Chondrocyte (in vitro differentiated cells): ENCODE data around the gene IDNK. TPM values are rescaled to one million over a fixed set of nuclear protein-coding genes. Genes with fewer than 3 reads are reported as not detected.
"Not testable (repeated sequence)": the region's sequence is repeated elsewhere in the genome, so short reads cannot be mapped to it uniquely, and the experiment has no call there.

Source experiments
- DNase-seq: peaks from one replicate; pipeline ENCODE4 v3.0.0; 2021; ENCODE audit warnings: mixed read lengths, low spot score
- H3K27ac Mint-ChIP-seq: one replicate; pipeline ENCODE4 v1.8.0; 2021; ENCODE audit warnings: mild to moderate bottlenecking, moderate library complexity, mixed read lengths; ENCODE audit not compliant: unreplicated experiment
- H3K27me3 Mint-ChIP-seq: 2 replicates; pipeline ENCODE4 v1.8.0; 2021; ENCODE audit warnings: low read depth, mixed read lengths
- H3K36me3 Mint-ChIP-seq: 2 replicates; pipeline ENCODE4 v1.8.0; 2021; ENCODE audit warnings: low read depth, mixed read lengths
- H3K4me1 Mint-ChIP-seq: 2 replicates; pipeline ENCODE4 v1.8.0; 2021; ENCODE audit warnings: low read depth, mild to moderate bottlenecking, mixed read lengths
- H3K4me3 Mint-ChIP-seq: one replicate; pipeline ENCODE4 v1.8.0; 2021; ENCODE audit warnings: mild to moderate bottlenecking, moderate library complexity, mixed read lengths; ENCODE audit not compliant: unreplicated experiment
- H3K9me3 Mint-ChIP-seq: 2 replicates; pipeline ENCODE4 v1.8.0; 2021; ENCODE audit warnings: low read depth, mixed read lengths
- CTCF ChIP-seq: fragments of 200-600 bp; sonication (generic); IDR thresholded peaks from 2 replicates; pipeline ENCODE4 v1.5.0; 2021; ENCODE audit warnings: antibody characterized with exemption, mild to moderate bottlenecking, moderate library complexity
- total RNA-seq: library from RNA; stranded (reverse); gene quantifications from 3 replicates; pipeline ENCODE4 v1.2.1, GENCODE V29; 2021

The IDNK gene
- total RNA-seq, 1 donor from 2014 or later = 2.3 TPM

DNA sequence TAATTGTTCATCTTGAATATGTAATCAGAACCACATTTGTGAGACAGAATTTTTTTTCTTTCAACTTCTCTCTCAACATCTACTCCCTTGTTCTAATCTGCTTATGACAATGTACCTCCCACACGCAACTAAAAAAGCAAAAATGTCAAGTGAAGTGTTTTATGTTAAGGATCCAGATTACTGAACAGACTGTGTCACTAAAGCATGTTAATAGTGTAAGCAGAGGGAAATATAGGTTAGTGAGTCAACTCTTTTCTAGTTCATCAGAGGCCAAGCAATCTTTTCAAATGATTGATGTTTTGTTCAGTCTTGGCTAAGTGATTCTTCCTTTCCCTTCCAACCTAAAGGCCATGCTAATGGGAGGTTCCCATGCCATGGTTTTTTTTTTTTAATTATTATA is 34.7 kb upstream of the IDNK start:
- Mint-ChIP-seq H3K4me3 (no peak overlapping the region), H3K27me3 (no peaks in the 10 kb centered on the region), H3K36me3 (no peaks in the 10 kb centered on the region), H3K27ac (no peak overlapping the region), H3K4me1 (peaks cover 6% of the 10 kb centered on the region), H3K9me3 (peaks cover 3% of the 10 kb centered on the region)
- no peak for TF ChIP-seq CTCF
- no peak for DNase-seq

DNA sequence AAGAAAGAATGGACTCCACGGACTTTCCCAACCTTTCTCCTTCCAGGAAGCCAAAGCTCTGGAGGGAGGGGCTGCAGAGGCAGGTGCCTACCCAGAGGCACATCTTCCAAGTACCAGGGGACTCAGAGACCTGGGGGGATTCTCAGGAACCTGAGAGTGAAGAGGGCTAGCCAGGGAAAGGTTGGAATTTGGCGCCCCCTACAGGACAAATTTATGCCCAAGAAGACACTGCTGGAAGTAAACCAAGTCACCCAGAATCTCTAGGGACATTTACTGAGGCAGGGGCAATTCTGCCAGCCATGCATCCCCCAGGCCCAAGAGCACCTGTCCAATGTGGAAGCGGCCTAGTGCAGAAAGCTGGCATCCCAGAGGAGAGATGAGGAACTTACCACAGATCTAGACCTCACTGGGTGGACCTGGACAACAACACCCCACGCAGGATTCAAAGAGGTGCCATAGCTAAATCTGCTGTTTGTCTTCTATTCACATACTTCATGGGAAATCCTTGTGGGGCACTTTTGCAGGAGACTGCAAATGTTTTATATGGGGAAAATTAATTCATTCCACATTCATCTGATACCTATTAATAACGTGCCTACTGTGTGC is 25.9 kb upstream of the IDNK start:
- Mint-ChIP-seq H3K4me3 (no peak overlapping the region), H3K27ac (no peak overlapping the region), H3K36me3 (peaks cover 1% of the 10 kb centered on the region), H3K4me1 (no peaks in the 10 kb centered on the region), H3K27me3 (no peaks in the 10 kb centered on the region), H3K9me3 (no peaks in the 10 kb centered on the region)
- DNase-seq = no peak
- peak; percentile 87 for TF ChIP-seq CTCF

- Mint-ChIP-seq H3K9me3 (no peaks in the 10 kb centered on the region), H3K27me3 (no peaks in the 10 kb centered on the region), H3K36me3 (peaks cover 1% of the 10 kb centered on the region), H3K27ac (no peak overlapping the region), H3K4me3 (no peak overlapping the region), H3K4me1 (no peaks in the 10 kb centered on the region)
- TF ChIP-seq CTCF = no peak
- no peak for DNase-seq
These were observed 24.5 kb upstream of the IDNK start for GRCh38 chr9:83598487-83598886.

DNA sequence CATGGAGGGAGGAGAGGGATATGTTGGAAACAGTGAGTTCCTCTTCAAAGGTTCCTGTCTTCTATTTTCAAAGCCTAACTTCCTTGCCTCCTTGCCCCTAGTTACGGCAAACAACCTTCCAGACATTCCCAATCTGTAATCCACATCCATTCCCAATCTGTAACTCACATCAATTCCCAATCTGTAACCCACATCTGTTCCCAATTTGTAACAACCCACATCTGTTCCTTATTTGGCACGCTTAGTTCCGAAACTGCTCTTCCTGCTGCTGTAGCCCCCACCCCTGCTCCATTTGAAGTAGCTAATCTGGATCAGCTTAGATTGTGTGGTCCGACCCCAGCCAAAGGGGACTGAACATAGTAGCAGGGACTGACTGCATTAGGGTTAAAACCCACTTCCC is 23.9 kb upstream of the IDNK start:
- H3K4me1 Mint-ChIP-seq = no peaks in the 10 kb centered on the region
- H3K36me3 Mint-ChIP-seq = peaks cover 1% of the 10 kb centered on the region
- TF ChIP-seq CTCF = no peak
- DNase-seq = no peak
- H3K4me3 Mint-ChIP-seq = no peak overlapping the region
- H3K9me3 Mint-ChIP-seq = no peaks in the 10 kb centered on the region
- no peaks in the 10 kb centered on the region for H3K27me3 Mint-ChIP-seq
- H3K27ac Mint-ChIP-seq = no peak overlapping the region

- H3K27ac Mint-ChIP-seq = no peak overlapping the region
These were observed 21.5 kb upstream of the IDNK start for GRCh38 chr9:83601463-83601862.

DNA sequence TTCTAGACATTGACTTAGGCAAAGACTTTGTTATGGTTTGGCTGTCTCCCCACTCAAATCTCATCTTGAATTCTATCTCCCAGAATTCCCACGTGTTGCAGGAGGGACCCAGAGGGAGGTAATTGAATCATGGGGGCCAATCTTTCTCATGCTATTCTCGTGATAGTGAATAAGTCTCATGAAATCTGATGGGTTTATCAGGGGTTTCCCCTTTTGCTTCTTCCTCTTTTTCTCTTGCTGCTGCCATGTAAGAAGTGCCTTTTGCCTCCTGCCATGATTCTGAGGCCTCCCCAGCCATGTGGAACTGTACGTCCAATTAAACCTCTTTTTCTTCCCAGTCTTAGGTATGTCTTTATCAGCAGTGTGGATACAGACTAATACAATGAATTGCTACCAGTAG is 15.3 kb upstream of the IDNK start:
- not testable (repeated sequence) for H3K27me3 Mint-ChIP-seq, H3K9me3 Mint-ChIP-seq, H3K27ac Mint-ChIP-seq, DNase-seq, H3K36me3 Mint-ChIP-seq, H3K4me3 Mint-ChIP-seq, H3K4me1 Mint-ChIP-seq

More at GRCh38 chr9:83601463-83601862, 21.5 kb upstream of the IDNK start:
- TF ChIP-seq CTCF = no peak
- H3K4me3 Mint-ChIP-seq = no peak overlapping the region
- H3K36me3 Mint-ChIP-seq = peaks cover 1% of the 10 kb centered on the region
- H3K9me3 Mint-ChIP-seq = no peaks in the 10 kb centered on the region
- H3K4me1 Mint-ChIP-seq = no peaks in the 10 kb centered on the region
- H3K27me3 Mint-ChIP-seq = no peaks in the 10 kb centered on the region
- DNase-seq = no peak

DNA sequence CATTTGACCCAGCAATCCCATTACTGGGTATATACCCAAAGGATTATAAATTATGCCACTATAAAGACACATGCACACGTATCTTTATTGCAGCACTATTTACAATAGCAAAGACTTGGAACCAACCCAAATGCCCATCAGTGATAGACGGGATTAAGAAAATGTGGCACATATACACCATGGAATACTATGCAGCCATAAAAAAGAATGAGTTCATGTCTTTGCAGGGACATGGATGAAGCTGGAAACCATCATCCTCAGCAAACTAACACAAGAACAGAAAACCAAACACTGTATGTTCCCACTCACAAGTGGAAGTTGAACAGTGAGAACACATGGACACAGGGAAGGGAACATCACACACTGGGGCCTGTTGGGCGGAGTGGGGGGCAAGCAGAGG is 9.6 kb upstream of the IDNK start:
- not testable (repeated sequence) for H3K27ac Mint-ChIP-seq

More for the DNA sequence above, 9.6 kb upstream of the IDNK start:
- DNase-seq, H3K9me3 Mint-ChIP-seq, H3K4me1 Mint-ChIP-seq, H3K36me3 Mint-ChIP-seq, H3K4me3 Mint-ChIP-seq, H3K27me3 Mint-ChIP-seq: not testable (repeated sequence)
